Activated CD4-positive, alpha-beta T cell treated with anti-CD3 and anti-CD28 coated beads for 36 hours (primary cell): ENCODE data around the gene THAP11. TPM values are rescaled to one million over a fixed set of nuclear protein-coding genes. Genes with fewer than 3 reads are reported as not detected.

ENCODE experiments used
- ATAC-seq: fragments of 200-7000 bp; cut with Tn5 transposase; one replicate; pipeline ENCODE4 v1.10.0; 2021; ENCODE audit warnings: mild to moderate bottlenecking, moderate library complexity
- CTCF ChIA-PET: fragments of 350-600 bp; sonication (Branson Sonifier 250); formaldehyde crosslinking; loops from one replicate; lab custom pipeline; 2021; ENCODE audit warnings: antibody characterized with exemption; lab: Charles Lee
- POLR2A ChIA-PET: fragments of 350-600 bp; sonication (Branson Sonifier 250); formaldehyde crosslinking; loops from one replicate; lab custom pipeline; 2021; ENCODE audit warnings: antibody characterized with exemption, inconsistent platforms; lab: Charles Lee
- DNase-seq: peaks from one replicate; pipeline ENCODE4 v3.0.0-alpha.2; 2020
- H3K27ac Mint-ChIP-seq: one replicate; pipeline ENCODE4 v1.8.0; 2021; ENCODE audit warnings: mixed read lengths
- H3K27me3 Mint-ChIP-seq: one replicate; pipeline ENCODE4 v1.8.0; 2021; ENCODE audit warnings: mixed read lengths
- H3K36me3 Mint-ChIP-seq: one replicate; pipeline ENCODE4 v1.8.0; 2021; ENCODE audit warnings: low read depth, mixed read lengths
- H3K4me1 Mint-ChIP-seq: one replicate; pipeline ENCODE4 v1.8.0; 2021; ENCODE audit warnings: mixed read lengths
- H3K4me3 Mint-ChIP-seq: one replicate; pipeline ENCODE4 v1.8.0; 2021; ENCODE audit warnings: mild to moderate bottlenecking, moderate library complexity, mixed read lengths
- H3K9me3 Mint-ChIP-seq: one replicate; pipeline ENCODE4 v1.8.0; 2021; ENCODE audit warnings: low read depth, mixed read lengths
- intact Hi-C, 2 experiments: fragments of 100-400 bp; cut with DNase I in 1 of 2; cut with micrococcal nuclease in 1 of 2; formaldehyde crosslinking; loops; one replicate each; pipeline versions ENCODE4 v1.14.2 to v1.15.1; 2022 to 2024; cut with DNase I, micrococcal nuclease
- total RNA-seq, 2 experiments: library from RNA; stranded (reverse); gene quantifications; one replicate each; pipeline ENCODE4 v1.2.3, GENCODE V29; 2021

Gene THAP11
- 10 to 100 TPM; 31.8 to 34.5 TPM for total RNA-seq

GRCh38 chr16:67841816-67842508 is at the start of gene THAP11:
THAP11 (plus strand) TSS chr16:67842320; CDS start chr16:67842555, 235 bp downstream.
- POLR2A ChIA-PET = interaction anchor here (0.8 kb wide), 1 partner anchor 9 kb away, joined by 3 read pairs; no protein-coding TSS in a partner anchor
- DNase-seq = peak; percentile 97
- Mint-ChIP-seq H3K9me3 (no peaks in the 10 kb centered on the region), H3K27me3 (no peaks in the 10 kb centered on the region), H3K4me1 (peaks cover 33% of the 10 kb centered on the region), H3K36me3 (peaks cover 15% of the 10 kb centered on the region), H3K27ac (peak within 1 kb of the TSS; percentile 97), H3K4me3 (peak within 1 kb of the TSS; percentile 94)
- CTCF ChIA-PET = interaction anchor here (0.8 kb wide), 1 partner anchor 18 kb away, joined by 4 read pairs; no protein-coding TSS in a partner anchor
- intact Hi-C loops = loop anchor here (1.0 to 10.0 kb wide), 11 partner anchors 9 to 616 kb away; partner anchors contain the start of genes RANBP10 (in 2 of the 2), TSNAXIP1 (in 2 of the 2), ACD (in 1 of the 2) and CTCF (in 1 of the 2)
- peak; percentile 55 for ATAC-seq

- Mint-ChIP-seq H3K4me3 (no peak overlapping the region), H3K27me3 (no peaks in the 10 kb centered on the region), H3K9me3 (no peaks in the 10 kb centered on the region), H3K36me3 (peaks cover 28% of the 10 kb centered on the region), H3K27ac (peak overlapping the region; percentile 17), H3K4me1 (peaks cover 22% of the 10 kb centered on the region)
- no peak for DNase-seq
- CTCF ChIA-PET = interaction anchor here (2.2 to 2.4 kb wide), 2 partner anchors 15 to 20 kb away, joined by 7 to 10 read pairs; no protein-coding TSS in a partner anchor
- no peak for ATAC-seq
- POLR2A ChIA-PET = interaction anchor here (1.1 kb wide), 1 partner anchor 10 kb away, joined by 4 read pairs; the partner anchor contains the start of genes RANBP10 and TSNAXIP1
- intact Hi-C loops = no loop called here
Observed at GRCh38 chr16:67796099-67796718, 45.9 kb upstream of the THAP11 start.

- intact Hi-C loops = loop anchor here in 1 of 2 experiments (10.0 kb wide), 1 partner anchor 276 kb away; the partner anchor contains the start of gene RIPOR1
- ATAC-seq = no peak
- ChIA-PET CTCF (interaction anchor here (0.6 to 6.4 kb wide), 7 partner anchors 15 to 601 kb away, joined by 3 to 47 read pairs (median 3); partner anchors contain the start of gene NRN1L), POLR2A (no interaction called here)
- Mint-ChIP-seq H3K27me3 (no peaks in the 10 kb centered on the region), H3K27ac (peak overlapping the region; percentile 26), H3K4me3 (no peak overlapping the region), H3K36me3 (peaks cover 58% of the 10 kb centered on the region), H3K9me3 (no peaks in the 10 kb centered on the region), H3K4me1 (peaks cover 60% of the 10 kb centered on the region)
- no peak for DNase-seq
Observed at GRCh38 chr16:67800338-67800926, 41.7 kb upstream of the THAP11 start.

GRCh38 chr16:67801241-67801640 is 40.9 kb upstream of the THAP11 start:
- Mint-ChIP-seq H3K4me3 (no peak overlapping the region), H3K9me3 (no peaks in the 10 kb centered on the region), H3K27ac (peak overlapping the region; percentile 33), H3K36me3 (peaks cover 57% of the 10 kb centered on the region), H3K27me3 (no peaks in the 10 kb centered on the region), H3K4me1 (peaks cover 62% of the 10 kb centered on the region)
- no peak for DNase-seq
- intact Hi-C loops = loop anchor here in 1 of 2 experiments (10.0 kb wide), 1 partner anchor 276 kb away; the partner anchor contains the start of gene RIPOR1
- ATAC-seq = no peak
- ChIA-PET POLR2A (interaction anchor here (0.6 kb wide), 1 partner anchor 145 kb away, joined by 8 read pairs; no protein-coding TSS in a partner anchor), CTCF (interaction anchor here (0.5 to 6.4 kb wide), 6 partner anchors 14 to 600 kb away, joined by 3 to 47 read pairs (median 3); partner anchors contain the start of gene NRN1L)

- ChIA-PET CTCF (interaction anchor here (0.7 to 6.4 kb wide), 6 partner anchors 14 to 281 kb away, joined by 3 to 47 read pairs (median 3); partner anchors contain the start of genes GFOD2 and NRN1L), POLR2A (interaction anchor here (0.6 kb wide), 1 partner anchor 145 kb away, joined by 8 read pairs; no protein-coding TSS in a partner anchor)
- intact Hi-C loops = loop anchor here in 1 of 2 experiments (10.0 kb wide), 1 partner anchor 277 kb away; the partner anchor contains the start of gene RIPOR1
- H3K4me1 Mint-ChIP-seq = peaks cover 58% of the 10 kb centered on the region
- peak overlapping the region; percentile 29 for H3K4me3 Mint-ChIP-seq
- H3K27ac Mint-ChIP-seq = peak overlapping the region; percentile 14
- ATAC-seq (no peak), DNase-seq (peak; percentile 57)
- H3K36me3 Mint-ChIP-seq = peaks cover 51% of the 10 kb centered on the region
- no peaks in the 10 kb centered on the region for H3K9me3 Mint-ChIP-seq
- no peaks in the 10 kb centered on the region for H3K27me3 Mint-ChIP-seq
Observed at GRCh38 chr16:67801883-67802282, 40.2 kb upstream of the THAP11 start.

GRCh38 chr16:67803894-67804293 is 38.2 kb upstream of the THAP11 start:
- peak; percentile 41 for DNase-seq
- H3K4me1 Mint-ChIP-seq = peaks cover 58% of the 10 kb centered on the region
- intact Hi-C loops = loop anchor here in 1 of 2 experiments (10.0 kb wide), 1 partner anchor 279 kb away; the partner anchor contains the start of gene RIPOR1
- H3K36me3 Mint-ChIP-seq = peaks cover 43% of the 10 kb centered on the region
- ATAC-seq = no peak
- CTCF ChIA-PET = interaction anchor here (0.6 to 6.4 kb wide), 5 partner anchors 12 to 562 kb away, joined by 3 to 47 read pairs (median 3); no protein-coding TSS in a partner anchor
- H3K9me3 Mint-ChIP-seq = no peaks in the 10 kb centered on the region
- POLR2A ChIA-PET = no interaction called here
- peak overlapping the region; percentile 19 for H3K4me3 Mint-ChIP-seq
- H3K27ac Mint-ChIP-seq = peak overlapping the region; percentile 70
- H3K27me3 Mint-ChIP-seq = no peaks in the 10 kb centered on the region

GRCh38 chr16:67804853-67805542 is 37.1 kb upstream of the THAP11 start:
- CTCF ChIA-PET = interaction anchor here (6.4 kb wide), 1 partner anchor 10 kb away, joined by 47 read pairs; no protein-coding TSS in a partner anchor
- Mint-ChIP-seq H3K4me1 (peaks cover 55% of the 10 kb centered on the region), H3K9me3 (no peaks in the 10 kb centered on the region), H3K27ac (peak overlapping the region; percentile 70), H3K36me3 (peaks cover 43% of the 10 kb centered on the region), H3K4me3 (peak overlapping the region; percentile 91), H3K27me3 (no peaks in the 10 kb centered on the region)
- POLR2A ChIA-PET = no interaction called here
- DNase-seq (no peak), ATAC-seq (no peak)
- intact Hi-C loops = loop anchor here in 1 of 2 experiments (10.0 kb wide), 1 partner anchor 280 kb away; the partner anchor contains the start of gene RIPOR1

GRCh38 chr16:67805718-67806427 is 36.2 kb upstream of the THAP11 start:
- ChIA-PET POLR2A (interaction anchor here (0.9 to 2.5 kb wide), 11 partner anchors 10 to 432 kb away, joined by 3 to 13 read pairs (median 6); partner anchors contain the start of genes ATP6V0D1, CTCF, DDX28 and DPEP2), CTCF (interaction anchor here (0.5 to 2.3 kb wide), 13 partner anchors 11 to 285 kb away, joined by 3 to 28 read pairs (median 5); partner anchors contain the start of genes GFOD2 and NUTF2)
- Mint-ChIP-seq H3K9me3 (no peaks in the 10 kb centered on the region), H3K27me3 (no peaks in the 10 kb centered on the region), H3K4me1 (peaks cover 46% of the 10 kb centered on the region), H3K4me3 (peak overlapping the region; percentile 91), H3K36me3 (peaks cover 35% of the 10 kb centered on the region), H3K27ac (peak overlapping the region; percentile 70)
- DNase-seq (peak; percentile 23), ATAC-seq (no peak)
- intact Hi-C loops = loop anchor here (1.0 to 10.0 kb wide), 19 partner anchors 10 to 642 kb away; partner anchors contain the start of genes GFOD2 (in 2 of the 2), NFATC3 (in 2 of the 2), THAP11 (in 2 of the 2) and ACD (in 1 of the 2)
